Tongue (tissue), 2 donors: ENCODE measurements around the gene MAP1A. TPM values are rescaled to one million over a fixed set of nuclear protein-coding genes. Genes with fewer than 3 reads are reported as not detected.

ENCODE experiments used
- DNase-seq: peaks from one replicate; pipeline ENCODE4 v3.0.0-alpha.2; 2015
- total RNA-seq: library from RNA; depleted of rRNA; stranded (reverse); fragments of >200 nt; gene quantifications from one replicate; pipeline ENCODE4 v1.2.3, GENCODE V29; 2014

MAP1A gene
- total RNA-seq, 1 donor from 2014 or later = 22.5 TPM

DNA sequence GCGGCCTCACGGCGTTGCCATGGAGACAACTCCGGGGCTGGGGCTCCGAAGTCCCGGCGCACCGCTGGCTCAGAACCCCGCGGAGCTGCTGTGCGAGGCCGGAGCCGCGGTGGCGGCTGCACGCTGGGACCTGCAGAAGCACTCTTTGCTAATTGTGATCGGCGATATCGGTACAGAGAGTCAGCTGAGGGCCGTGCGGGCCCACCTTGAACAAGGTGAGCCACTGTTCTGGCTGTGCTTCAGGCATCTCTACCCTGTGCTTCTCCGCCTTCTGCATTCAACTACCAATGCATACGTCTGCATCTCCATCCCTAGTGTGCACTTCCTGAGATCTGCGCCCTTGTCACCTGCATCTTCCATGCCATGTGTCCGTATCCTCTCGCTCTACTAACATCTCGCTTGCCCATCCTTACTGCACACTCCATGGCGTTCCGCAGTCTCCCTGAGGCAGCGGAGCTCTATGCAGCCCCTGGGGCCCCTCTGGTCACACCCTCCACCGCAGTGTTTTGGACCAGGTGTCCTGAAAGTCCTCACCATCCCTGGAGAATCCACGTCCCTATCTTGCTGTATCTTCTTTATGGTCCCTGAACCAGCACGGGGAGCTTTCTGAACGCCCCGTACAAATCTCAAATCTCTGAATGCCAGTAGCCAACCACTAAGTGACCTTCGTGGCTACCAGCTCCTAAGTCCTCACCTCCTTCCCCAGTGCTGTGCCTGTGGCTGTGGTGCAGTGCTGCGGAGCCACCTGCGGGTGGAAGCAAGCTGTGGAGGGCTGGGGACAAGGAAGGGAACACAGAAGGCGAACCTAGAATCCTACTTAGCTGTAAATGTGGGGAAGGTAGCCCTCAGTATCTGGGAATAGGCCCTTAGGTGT, 6.2 kb upstream of the MAP1A start:
- DNase-seq = peak; percentile 39

- no peak for DNase-seq
Observed at GRCh38 chr15:43513550-43513949, 3.9 kb upstream of the MAP1A start.

DNA sequence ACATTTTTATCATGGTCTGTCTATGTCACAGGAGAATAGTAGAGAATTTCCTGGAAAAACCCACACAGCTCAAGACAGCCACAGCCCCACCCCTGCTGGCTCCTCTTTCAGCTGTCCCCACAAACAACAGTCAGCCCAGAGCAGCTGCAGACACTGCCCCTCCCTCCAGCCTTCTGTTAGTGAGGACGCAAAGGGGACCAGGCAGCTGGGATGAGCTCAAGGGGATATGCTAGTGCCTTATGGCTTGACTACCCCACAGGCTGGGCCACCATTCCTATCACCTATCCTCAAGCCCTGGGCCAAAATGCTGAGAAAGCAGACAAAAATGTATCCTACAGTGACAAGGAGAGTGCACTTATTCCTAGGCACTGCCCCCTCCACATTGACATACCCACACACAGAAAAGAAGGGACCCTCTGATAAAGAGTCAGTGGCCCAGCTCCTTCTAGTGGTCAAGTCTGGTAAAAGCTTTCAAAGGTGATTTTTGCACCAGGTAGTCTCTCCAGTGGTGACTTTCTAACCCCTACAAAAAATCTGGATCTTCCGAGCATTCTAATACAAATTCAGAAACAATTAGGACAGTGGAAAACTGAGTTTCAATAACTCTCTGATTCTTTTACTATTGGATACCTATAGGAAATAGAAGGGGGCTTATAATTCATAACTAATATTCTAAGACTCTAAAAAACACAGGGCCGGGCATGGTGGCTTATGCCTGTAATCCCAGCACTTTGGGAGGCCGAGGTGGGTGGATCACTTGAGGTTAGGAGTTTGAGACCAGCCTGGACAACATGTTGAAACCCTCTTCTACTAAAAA, 3.0 kb upstream of the MAP1A start:
- DNase-seq = peak; percentile 96

- peak; percentile 72 for DNase-seq
Observed at GRCh38 chr15:43515741-43516140, 1.7 kb upstream of the MAP1A start.

- peak; percentile 50 for DNase-seq
Observed at GRCh38 chr15:43516185-43516584, 1.2 kb upstream of the MAP1A start.

DNA sequence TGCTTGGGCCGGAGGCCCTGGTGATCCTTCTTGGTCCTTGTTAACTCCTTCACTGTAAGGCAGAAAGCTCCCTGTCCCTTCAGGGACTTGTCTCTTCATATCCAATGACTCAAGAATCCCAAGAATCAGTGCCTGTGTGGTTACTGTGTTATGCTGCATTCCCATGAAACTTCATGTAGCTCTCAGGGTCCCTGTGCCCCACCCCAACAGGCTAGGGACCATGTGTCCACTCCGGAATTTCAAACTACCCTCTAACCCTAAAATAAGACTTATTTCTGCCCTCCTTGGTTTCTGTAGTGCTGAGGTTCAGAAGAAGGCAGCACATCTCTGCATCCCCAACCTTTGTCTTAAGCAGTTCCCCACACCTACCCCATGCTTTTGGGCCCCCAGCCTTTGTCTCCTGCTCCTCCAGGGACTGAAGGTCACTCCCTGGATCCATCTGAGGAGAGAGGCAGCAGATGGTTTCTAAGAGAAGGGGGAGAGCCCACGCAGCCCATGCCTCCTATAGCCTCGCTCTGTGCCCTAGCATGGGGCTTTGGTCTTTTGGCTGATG, 531 bp upstream of the MAP1A start:
- peak; percentile 51 for DNase-seq

DNA sequence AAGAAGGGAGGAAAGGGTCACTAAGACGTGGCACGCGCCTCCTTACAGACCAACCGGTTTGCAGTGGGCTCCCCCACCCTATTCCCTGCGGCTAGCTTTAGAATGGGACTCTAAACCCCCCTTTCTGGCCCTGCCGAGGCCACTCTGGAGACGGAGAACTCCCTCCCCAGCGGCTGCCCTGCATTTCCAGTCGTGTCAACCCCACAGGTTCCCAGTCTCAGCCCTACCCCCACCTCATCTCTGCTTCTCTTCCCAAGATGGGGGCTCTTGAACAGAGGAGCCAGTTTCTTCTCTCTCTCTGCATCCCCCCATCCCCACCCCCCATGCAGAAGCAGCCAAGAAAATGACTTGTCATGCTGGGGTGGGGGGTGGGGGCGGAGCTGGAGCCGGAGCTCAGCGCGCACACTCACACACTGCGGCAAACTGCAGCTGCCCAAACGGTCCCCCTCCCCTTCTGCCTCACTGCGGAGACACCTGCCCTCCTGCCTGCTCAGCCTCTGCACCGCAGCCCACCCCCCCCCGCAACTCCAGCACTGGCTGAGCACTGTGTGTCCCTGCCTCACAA, 871 bp downstream of the MAP1A start:
- peak; percentile 84 for DNase-seq

GRCh38 chr15:43519196-43519595, 1.8 kb downstream of the MAP1A start:
- DNase-seq = no peak

DNA sequence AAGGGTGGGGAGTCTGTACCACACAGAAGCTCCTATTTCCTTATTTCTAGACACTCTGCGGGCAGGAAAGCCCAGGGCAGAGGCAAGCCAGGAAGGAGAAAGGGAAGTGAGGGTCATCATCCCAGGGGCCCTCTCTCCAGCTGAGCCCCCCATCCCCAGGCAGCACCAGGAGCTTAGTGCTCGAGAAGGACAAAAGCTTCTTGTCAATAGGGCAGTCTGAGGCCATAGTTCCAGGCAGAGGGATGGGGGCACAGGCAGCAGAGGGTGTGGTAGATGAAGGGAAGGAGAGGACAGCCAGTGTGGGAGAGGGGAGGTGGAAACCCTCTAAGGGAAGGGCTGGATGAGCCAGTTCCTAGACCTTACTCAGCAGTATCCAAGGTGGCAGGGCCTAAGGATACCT, 2.7 kb downstream of the MAP1A start:
- DNase-seq = no peak

DNA sequence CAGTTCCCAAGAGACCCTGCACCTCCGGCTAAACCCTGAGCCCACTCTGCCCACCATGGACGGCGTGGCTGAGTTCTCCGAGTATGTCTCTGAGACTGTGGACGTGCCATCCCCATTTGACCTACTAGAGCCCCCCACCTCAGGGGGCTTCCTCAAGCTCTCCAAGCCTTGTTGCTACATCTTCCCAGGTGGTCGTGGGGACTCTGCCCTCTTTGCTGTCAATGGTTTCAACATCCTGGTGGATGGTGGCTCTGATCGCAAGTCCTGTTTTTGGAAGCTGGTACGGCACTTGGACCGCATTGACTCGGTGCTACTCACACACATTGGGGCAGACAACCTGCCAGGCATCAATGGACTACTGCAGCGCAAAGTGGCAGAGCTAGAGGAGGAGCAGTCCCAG, 4.0 kb downstream of the MAP1A start:
- DNase-seq = no peak

- DNase-seq = no peak
Observed at GRCh38 chr15:43522247-43522646, 4.8 kb downstream of the MAP1A start.

DNA sequence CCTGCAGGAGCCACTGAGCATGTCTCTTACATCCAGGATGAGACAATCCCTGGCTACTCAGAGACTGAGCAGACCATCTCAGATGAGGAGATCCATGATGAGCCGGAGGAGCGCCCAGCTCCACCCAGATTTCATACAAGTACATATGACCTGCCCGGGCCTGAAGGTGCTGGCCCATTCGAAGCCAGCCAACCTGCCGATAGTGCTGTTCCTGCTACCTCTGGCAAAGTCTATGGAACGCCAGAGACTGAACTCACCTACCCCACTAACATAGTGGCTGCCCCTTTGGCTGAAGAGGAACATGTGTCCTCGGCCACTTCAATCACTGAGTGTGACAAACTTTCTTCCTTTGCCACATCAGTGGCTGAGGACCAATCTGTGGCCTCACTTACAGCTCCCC, 6.2 kb downstream of the MAP1A start:
- no peak for DNase-seq

DNA sequence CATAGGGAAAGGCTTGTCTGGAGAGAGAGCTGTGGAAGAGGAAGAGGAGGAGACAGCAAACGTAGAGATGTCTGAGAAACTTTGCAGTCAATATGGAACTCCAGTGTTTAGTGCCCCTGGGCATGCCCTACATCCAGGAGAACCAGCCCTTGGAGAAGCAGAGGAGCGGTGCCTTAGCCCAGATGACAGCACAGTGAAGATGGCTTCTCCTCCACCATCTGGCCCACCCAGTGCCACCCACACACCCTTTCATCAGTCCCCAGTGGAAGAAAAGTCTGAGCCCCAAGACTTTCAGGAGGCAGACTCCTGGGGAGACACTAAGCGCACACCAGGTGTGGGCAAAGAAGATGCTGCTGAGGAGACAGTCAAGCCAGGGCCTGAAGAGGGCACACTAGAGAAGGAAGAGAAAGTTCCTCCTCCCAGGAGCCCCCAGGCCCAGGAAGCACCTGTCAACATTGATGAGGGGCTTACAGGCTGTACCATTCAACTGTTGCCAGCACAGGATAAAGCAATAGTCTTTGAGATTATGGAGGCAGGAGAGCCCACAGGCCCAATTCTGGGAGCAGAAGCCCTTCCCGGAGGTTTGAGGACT, 6.9 kb downstream of the MAP1A start:
- DNase-seq = no peak

GRCh38 chr15:43525131-43525530, 7.7 kb downstream of the MAP1A start:
- no peak for DNase-seq

DNA sequence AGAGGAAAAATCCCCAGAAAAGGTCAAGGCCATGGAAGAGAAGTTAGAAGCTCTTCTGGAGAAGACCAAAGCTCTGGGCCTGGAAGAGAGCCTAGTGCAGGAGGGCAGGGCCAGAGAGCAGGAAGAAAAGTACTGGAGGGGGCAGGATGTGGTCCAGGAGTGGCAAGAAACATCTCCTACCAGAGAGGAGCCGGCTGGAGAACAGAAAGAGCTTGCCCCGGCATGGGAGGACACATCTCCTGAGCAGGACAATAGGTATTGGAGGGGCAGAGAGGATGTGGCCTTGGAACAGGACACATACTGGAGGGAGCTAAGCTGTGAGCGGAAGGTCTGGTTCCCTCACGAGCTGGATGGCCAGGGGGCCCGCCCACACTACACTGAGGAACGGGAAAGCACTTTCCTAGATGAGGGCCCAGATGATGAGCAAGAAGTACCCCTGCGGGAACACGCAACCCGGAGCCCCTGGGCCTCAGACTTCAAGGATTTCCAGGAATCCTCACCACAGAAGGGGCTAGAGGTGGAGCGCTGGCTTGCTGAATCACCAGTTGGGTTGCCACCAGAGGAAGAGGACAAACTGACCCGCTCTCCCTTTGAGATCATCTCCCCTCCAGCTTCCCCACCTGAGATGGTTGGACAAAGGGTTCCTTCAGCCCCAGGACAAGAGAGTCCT, 9.0 kb downstream of the MAP1A start:
- no peak for DNase-seq

DNA sequence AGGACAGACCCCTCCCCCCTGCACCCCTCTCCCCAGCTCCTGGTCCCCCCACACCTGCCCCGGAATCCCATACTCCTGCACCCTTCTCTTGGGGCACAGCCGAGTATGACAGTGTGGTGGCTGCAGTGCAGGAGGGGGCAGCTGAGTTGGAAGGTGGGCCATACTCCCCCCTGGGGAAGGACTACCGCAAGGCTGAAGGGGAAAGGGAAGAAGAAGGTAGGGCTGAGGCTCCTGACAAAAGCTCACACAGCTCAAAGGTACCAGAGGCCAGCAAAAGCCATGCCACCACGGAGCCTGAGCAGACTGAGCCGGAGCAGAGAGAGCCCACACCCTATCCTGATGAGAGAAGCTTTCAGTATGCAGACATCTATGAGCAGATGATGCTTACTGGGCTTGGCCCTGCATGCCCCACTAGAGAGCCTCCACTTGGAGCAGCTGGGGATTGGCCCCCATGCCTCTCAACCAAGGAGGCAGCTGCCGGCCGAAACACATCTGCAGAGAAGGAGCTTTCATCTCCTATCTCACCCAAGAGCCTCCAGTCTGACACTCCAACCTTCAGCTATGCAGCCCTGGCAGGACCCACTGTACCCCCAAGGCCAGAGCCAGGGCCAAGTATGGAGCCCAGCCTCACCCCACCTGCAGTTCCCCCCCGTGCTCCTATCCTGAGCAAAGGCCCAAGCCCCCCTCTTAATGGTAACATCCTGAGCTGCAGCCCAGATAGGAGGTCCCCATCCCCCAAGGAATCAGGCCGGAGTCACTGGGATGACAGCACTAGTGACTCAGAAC, 9.8 kb downstream of the MAP1A start:
- DNase-seq = peak; percentile 43

DNA sequence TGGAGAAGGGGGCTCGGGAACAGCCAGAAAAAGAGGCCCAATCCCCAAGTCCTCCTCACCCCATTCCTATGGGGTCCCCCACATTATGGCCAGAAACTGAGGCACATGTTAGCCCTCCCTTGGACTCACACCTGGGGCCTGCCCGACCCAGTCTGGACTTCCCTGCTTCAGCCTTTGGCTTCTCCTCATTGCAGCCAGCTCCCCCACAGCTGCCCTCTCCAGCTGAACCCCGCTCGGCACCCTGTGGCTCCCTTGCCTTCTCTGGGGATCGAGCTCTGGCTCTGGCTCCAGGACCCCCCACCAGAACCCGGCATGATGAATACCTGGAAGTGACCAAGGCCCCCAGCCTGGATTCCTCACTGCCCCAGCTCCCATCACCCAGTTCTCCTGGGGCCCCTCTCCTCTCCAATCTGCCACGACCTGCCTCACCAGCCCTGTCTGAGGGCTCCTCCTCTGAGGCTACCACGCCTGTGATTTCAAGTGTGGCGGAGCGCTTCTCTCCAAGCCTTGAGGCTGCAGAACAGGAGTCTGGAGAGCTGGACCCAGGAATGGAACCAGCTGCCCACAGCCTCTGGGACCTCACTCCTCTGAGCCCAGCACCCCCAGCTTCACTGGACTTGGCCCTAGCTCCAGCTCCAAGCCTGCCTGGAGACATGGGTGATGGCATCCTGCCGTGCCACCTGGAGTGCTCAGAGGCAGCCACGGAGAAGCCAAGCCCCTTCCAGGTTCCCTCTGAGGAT, 10.6 kb downstream of the MAP1A start:
- DNase-seq = no peak

DNA sequence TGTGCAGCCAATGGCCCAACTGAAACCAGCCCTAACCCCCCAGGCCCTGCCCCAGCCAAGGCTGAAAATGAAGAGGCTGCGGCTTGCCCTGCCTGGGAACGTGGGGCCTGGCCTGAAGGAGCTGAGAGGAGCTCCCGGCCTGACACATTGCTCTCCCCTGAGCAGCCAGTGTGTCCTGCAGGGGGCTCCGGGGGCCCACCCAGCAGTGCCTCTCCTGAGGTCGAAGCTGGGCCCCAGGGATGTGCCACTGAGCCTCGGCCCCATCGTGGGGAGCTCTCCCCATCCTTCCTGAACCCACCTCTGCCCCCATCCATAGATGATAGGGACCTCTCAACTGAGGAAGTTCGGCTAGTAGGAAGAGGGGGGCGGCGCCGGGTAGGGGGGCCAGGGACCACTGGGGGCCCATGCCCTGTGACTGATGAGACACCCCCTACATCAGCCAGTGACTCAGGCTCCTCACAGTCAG, 11.2 kb downstream of the MAP1A start:
- no peak for DNase-seq

DNA sequence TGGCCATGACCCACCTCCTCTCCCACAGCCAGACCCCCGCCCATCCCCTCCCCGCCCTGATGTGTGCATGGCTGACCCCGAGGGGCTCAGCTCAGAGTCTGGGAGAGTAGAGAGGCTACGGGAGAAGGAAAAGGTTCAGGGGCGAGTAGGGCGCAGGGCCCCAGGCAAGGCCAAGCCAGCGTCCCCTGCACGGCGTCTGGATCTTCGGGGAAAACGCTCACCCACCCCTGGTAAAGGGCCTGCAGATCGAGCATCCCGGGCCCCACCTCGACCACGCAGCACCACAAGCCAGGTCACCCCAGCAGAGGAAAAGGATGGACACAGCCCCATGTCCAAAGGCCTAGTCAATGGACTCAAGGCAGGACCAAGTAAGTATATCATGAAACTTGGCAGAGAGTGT, 11.7 kb downstream of the MAP1A start:
- no peak for DNase-seq
